HepG2 (cell line): ENCODE data around the gene CD7. TPM values are rescaled to one million over a fixed set of nuclear protein-coding genes. Genes with fewer than 3 reads are reported as not detected.

Source experiments
- BRF2 ChIP-seq: sonication (generic); formaldehyde crosslinking; IDR thresholded peaks from 2 replicates; pipeline ENCODE4 v1.8.1; 2022; ENCODE audit warnings: mild to moderate bottlenecking, missing genetic modification reagents
- CC2D1A ChIP-seq: sonication (generic); formaldehyde crosslinking; IDR thresholded peaks from 2 replicates; pipeline ENCODE4 v1.8.1; 2023; ENCODE audit warnings: mild to moderate bottlenecking, missing genetic modification reagents
- EEA1 ChIP-seq: sonication (generic); formaldehyde crosslinking; IDR thresholded peaks from 2 replicates; pipeline ENCODE4 v1.5.1; 2020; ENCODE audit warnings: mild to moderate bottlenecking, missing genetic modification reagents, borderline replicate concordance
- ELF3 ChIP-seq: IDR thresholded peaks from 2 replicates; pipeline ENCODE4 v1.6.1; 2016; ENCODE audit warnings: missing genetic modification reagents, missing compliant biosample characterization
- FOXM1 ChIP-seq: sonication (generic); formaldehyde crosslinking; IDR thresholded peaks from 2 replicates; pipeline ENCODE4 v1.5.0; 2020; ENCODE audit warnings: missing genetic modification reagents
- KDM4B ChIP-seq: sonication (generic); formaldehyde crosslinking; IDR thresholded peaks from 2 replicates; pipeline ENCODE4 v1.4.0; 2020; ENCODE audit warnings: missing genetic modification reagents
- NCOA5 ChIP-seq: sonication (generic); formaldehyde crosslinking; IDR thresholded peaks from 2 replicates; pipeline ENCODE4 v1.4.0; 2020; ENCODE audit warnings: missing genetic modification reagents
- NCOR1 ChIP-seq: fragments of 200-600 bp; sonication (generic); IDR thresholded peaks from 2 replicates; pipeline ENCODE4 v1.7.0; 2017; ENCODE audit warnings: antibody characterized with exemption, low read length, borderline replicate concordance
- NFE2L2 ChIP-seq: fragments of 150-350 bp; IDR thresholded peaks from 2 replicates; pipeline ENCODE4 v1.6.1; 2014; ENCODE audit warnings: low read length
- NR1H2 ChIP-seq: sonication (generic); formaldehyde crosslinking; IDR thresholded peaks from 2 replicates; pipeline ENCODE4 v1.8.1; 2022; ENCODE audit warnings: low read depth, missing genetic modification reagents, borderline replicate concordance
- SNAI1 ChIP-seq: sonication (generic); formaldehyde crosslinking; IDR thresholded peaks from 2 replicates; pipeline ENCODE4 v1.5.0; 2020; ENCODE audit warnings: mild to moderate bottlenecking, missing genetic modification reagents, borderline replicate concordance
- SP4 ChIP-seq: sonication (generic); formaldehyde crosslinking; IDR thresholded peaks from 2 replicates; pipeline ENCODE4 v1.8.1; 2023; ENCODE audit warnings: mild to moderate bottlenecking, missing genetic modification reagents
- TFE3 ChIP-seq: IDR thresholded peaks from 2 replicates; pipeline ENCODE4 v1.6.1; 2016
- TGIF2 ChIP-seq: IDR thresholded peaks from 2 replicates; pipeline ENCODE4 v1.6.1; 2016; ENCODE audit warnings: control low read depth, missing compliant biosample characterization
- ZBTB39 ChIP-seq: sonication (generic); formaldehyde crosslinking; IDR thresholded peaks from 2 replicates; pipeline ENCODE4 v1.5.0; 2020; ENCODE audit warnings: missing genetic modification reagents
- ZBTB46 ChIP-seq: sonication (generic); formaldehyde crosslinking; IDR thresholded peaks from 2 replicates; pipeline ENCODE4 v1.4.0; 2020; ENCODE audit warnings: mild to moderate bottlenecking, missing genetic modification reagents, borderline replicate concordance
- ZBTB8A ChIP-seq: sonication (generic); formaldehyde crosslinking; IDR thresholded peaks from 2 replicates; pipeline ENCODE4 v1.4.0; 2020; ENCODE audit warnings: mild to moderate bottlenecking, low read depth, missing genetic modification reagents, borderline replicate concordance
- ZNF260 ChIP-seq: sonication (generic); formaldehyde crosslinking; IDR thresholded peaks from 2 replicates; pipeline ENCODE4 v1.4.0; 2020; ENCODE audit warnings: missing genetic modification reagents, low read depth, mild to moderate bottlenecking, borderline replicate concordance
- ZNF720 ChIP-seq: sonication (generic); formaldehyde crosslinking; IDR thresholded peaks from 2 replicates; pipeline ENCODE4 v1.4.0; 2020; ENCODE audit warnings: missing genetic modification reagents
- ZXDC ChIP-seq: sonication (generic); formaldehyde crosslinking; IDR thresholded peaks from 2 replicates; pipeline ENCODE4 v1.5.0; 2020; ENCODE audit warnings: mild to moderate bottlenecking, missing genetic modification reagents
- polyA plus RNA-seq, 8 experiments: library from polyadenylated mRNA; depleted of rRNA in 3 of 8; stranded (reverse) in 7 of 8; unstranded in 1 of 8; fragments of >200 nt; fragmentation: Illumina TruSeq in 4 of 8; extraction: Trizol in 4 of 8; gene quantifications; 2 replicates each; pipeline versions ENCODE4 v1.2.1 to v1.2.3, GENCODE V29; 2011 to 2016; ENCODE audit warnings: low read depth in 4 of 8, missing spikeins in 1 of 8, mixed read lengths in 1 of 8; ENCODE audit not compliant: insufficient read depth in 1 of 8
- total RNA-seq, 5 experiments: library from RNA; depleted of rRNA; stranded (reverse); fragments of >200 nt; fragmentation: Illumina TruSeq; extraction: Trizol; gene quantifications; 2 replicates each; pipeline ENCODE4 v1.2.3, GENCODE V29; 2016; ENCODE audit warnings: low read depth in 1 of 5

Gene CD7
- total and polyA plus RNA-seq, 2 of the 13 experiments (the other 11 are each of a cell fraction or from before 2014, with no cell fraction given), result 67.6 to 76.4 TPM

GRCh38 chr17:82309656-82310570 lies 7.5 kb downstream of the CD7 start (continued):
- 0 out of 2 replicates have a peak, but pooled peaks have one; percentile 30 for TF ChIP-seq ELF3
- peak; percentile 57; the same call in 1 of the 2 replicates for TF ChIP-seq NCOR1
- TF ChIP-seq ZBTB39, result no peak; the same call in 1 of the 2 replicates
- TF ChIP-seq ZXDC (CRISPR knock-in tag), result no peak
- no peak for TF ChIP-seq BRF2 (CRISPR knock-in tag)
- TF ChIP-seq NR1H2, result no peak
- no peak for TF ChIP-seq CC2D1A (CRISPR knock-in tag)
- no peak for TF ChIP-seq TGIF2 (CRISPR knock-in tag)
- no peak for TF ChIP-seq NCOA5 (CRISPR knock-in tag)
- no peak for TF ChIP-seq ZNF720 (CRISPR knock-in tag)
- TF ChIP-seq SNAI1 (CRISPR knock-in tag), result no peak
- peak; percentile 68; the same call in 1 of the 2 replicates for TF ChIP-seq SP4 (CRISPR knock-in tag)
- no peak for TF ChIP-seq ZBTB46 (CRISPR knock-in tag)
- TF ChIP-seq ZBTB8A (CRISPR knock-in tag), result no peak
- no peak for TF ChIP-seq EEA1
- no peak for TF ChIP-seq KDM4B (CRISPR knock-in tag)
- TF ChIP-seq FOXM1, result no peak
- no peak for TF ChIP-seq ZNF260 (CRISPR knock-in tag)
- TF ChIP-seq NFE2L2, result no peak
- peak; percentile 87 for TF ChIP-seq TFE3
